ENCODE results near the gene TTC33.
A peak's percentile ranks its signal among the peaks of the same experiment; 100 is the strongest.
"Not testable (repeated sequence)": the region's sequence is repeated elsewhere in the genome, so short reads cannot be mapped to it uniquely, and the experiment has no call there.

Gene TTC33

DNA sequence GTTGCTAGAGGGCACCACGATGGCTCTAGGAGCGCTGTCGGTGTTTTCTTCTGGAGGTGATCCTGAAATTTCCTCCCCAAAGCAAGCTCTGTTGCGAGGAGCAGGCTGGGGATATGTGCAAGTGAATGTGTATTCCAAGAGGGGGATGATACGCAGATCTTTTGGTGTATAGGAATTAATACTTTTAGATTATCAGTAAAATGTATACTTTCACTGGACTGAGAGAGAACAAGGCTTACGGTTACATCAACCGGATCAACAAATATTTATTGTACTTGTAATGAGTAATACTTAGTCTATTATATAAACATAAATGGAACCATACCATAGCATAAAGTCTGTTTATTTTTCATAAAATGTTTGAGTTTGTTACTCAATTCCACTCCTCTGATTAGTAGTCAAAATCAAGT is 43.0 kb upstream of the TTC33 start:
- TF ChIP-seq, protein P1, sequence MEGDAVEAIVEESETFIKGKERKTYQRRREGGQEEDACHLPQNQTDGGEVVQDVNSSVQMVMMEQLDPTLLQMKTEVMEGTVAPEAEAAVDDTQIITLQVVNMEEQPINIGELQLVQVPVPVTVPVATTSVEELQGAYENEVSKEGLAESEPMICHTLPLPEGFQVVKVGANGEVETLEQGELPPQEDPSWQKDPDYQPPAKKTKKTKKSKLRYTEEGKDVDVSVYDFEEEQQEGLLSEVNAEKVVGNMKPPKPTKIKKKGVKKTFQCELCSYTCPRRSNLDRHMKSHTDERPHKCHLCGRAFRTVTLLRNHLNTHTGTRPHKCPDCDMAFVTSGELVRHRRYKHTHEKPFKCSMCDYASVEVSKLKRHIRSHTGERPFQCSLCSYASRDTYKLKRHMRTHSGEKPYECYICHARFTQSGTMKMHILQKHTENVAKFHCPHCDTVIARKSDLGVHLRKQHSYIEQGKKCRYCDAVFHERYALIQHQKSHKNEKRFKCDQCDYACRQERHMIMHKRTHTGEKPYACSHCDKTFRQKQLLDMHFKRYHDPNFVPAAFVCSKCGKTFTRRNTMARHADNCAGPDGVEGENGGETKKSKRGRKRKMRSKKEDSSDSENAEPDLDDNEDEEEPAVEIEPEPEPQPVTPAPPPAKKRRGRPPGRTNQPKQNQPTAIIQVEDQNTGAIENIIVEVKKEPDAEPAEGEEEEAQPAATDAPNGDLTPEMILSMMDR (IDR thresholded peaks at IDR 0.05; ENCODE audit: low read depth, low read length) = no peak
- TF ChIP-seq EZH2phosphoT487 (IDR thresholded peaks at IDR 0.05; ENCODE audit: low read depth) = no peak
- Histone ChIP-seq H3K27ac (ENCODE audit: low read length) (no peak overlapping the region), H3K9me3 (ENCODE audit: insufficient read depth, low read length) (no peaks in the 10 kb centered on the region), H2AFZ (ENCODE audit: low read depth, low read length) (peak overlapping the region; percentile 100), H4K20me1 (ENCODE audit: insufficient read depth, low read length) (peaks cover 6% of the 10 kb centered on the region; the same call in 1 of the 2 replicates), H3K4me3 (ENCODE audit: low read length) (peak overlapping the region; percentile 96), H3K4me2 (ENCODE audit: low read length) (peak overlapping the region; percentile 76), H3K9ac (ENCODE audit: low read length) (peak overlapping the region; percentile 83), H3K4me1 (ENCODE audit: low read length) (peaks cover 12% of the 10 kb centered on the region), H3K79me2 (ENCODE audit: low read length) (peaks cover 37% of the 10 kb centered on the region), H3K36me3 (replicated peaks; ENCODE audit: low read depth, low read length) (no peaks in the 10 kb centered on the region), H3K27me3 (ENCODE audit: low read depth, low read length) (no peaks in the 10 kb centered on the region)

DNA sequence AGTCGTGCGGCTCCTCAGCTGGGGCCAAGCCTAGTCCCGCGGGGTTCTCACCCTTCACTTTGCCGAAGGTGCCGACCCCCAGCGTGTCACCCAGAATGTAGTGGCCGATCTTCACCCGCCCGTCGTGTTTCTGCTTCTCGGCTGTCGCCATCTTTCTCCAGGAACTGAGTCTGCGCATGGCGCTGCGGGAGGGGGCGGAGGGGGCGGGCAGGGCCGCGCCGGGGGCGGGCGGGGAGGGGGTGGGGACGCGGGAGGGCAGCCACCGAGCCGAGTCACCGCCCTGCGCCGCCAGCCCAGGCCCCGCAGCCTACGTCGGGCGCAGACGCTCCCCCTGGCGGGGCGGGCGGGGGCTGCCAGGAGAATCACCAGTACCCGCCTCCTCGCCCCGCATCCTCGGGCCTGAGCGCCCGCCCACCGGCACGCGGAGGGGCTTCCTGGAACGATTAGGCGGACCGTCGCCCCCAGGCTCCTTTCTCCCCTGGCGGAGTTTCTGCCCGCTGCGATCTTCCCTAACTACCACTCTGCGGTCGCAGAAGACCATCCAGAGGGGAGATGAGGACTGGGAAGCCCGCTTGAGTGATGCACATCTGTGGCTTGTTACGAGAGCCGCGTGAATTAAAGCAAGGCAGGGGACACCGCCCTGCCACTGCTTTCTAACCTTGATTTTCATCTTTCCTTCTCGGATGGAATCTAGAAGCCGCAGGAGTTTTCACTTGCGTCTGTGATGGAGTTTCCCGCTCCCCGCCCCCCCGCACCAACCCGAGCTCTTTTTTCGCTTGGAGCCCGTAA is 42.4 kb upstream of the TTC33 start, which contains the start of gene PRKAA1:
TSS of gene PRKAA1 (minus strand) at position 363 of the 789 bp plus-strand sequence. CDS start at position 178, 185 bp downstream.
- Histone ChIP-seq H3K36me3 (replicated peaks; ENCODE audit: low read depth, low read length) (no peaks in the 10 kb centered on the region), H2AFZ (ENCODE audit: low read depth, low read length) (peak within 1 kb of the TSS; percentile 100), H3K27ac (ENCODE audit: low read length) (peak within 1 kb of the TSS; percentile 63), H3K4me2 (ENCODE audit: low read length) (peak within 1 kb of the TSS; percentile 94), H3K4me1 (ENCODE audit: low read length) (peaks cover 12% of the 10 kb centered on the region), H3K27me3 (ENCODE audit: low read depth, low read length) (no peaks in the 10 kb centered on the region), H3K9ac (ENCODE audit: low read length) (peak within 1 kb of the TSS; percentile 83), H4K20me1 (ENCODE audit: insufficient read depth, low read length) (peaks cover 6% of the 10 kb centered on the region; the same call in 1 of the 2 replicates), H3K4me3 (ENCODE audit: low read length) (peak within 1 kb of the TSS; percentile 96), H3K9me3 (ENCODE audit: insufficient read depth, low read length) (no peaks in the 10 kb centered on the region), H3K79me2 (ENCODE audit: low read length) (peaks cover 43% of the 10 kb centered on the region)
- TF ChIP-seq, protein P1 (IDR thresholded peaks at IDR 0.05; ENCODE audit: low read depth, low read length) = peak; percentile 24; the same call in 1 of the 2 replicates
- no peak for TF ChIP-seq EZH2phosphoT487 (IDR thresholded peaks at IDR 0.05; ENCODE audit: low read depth)

DNA sequence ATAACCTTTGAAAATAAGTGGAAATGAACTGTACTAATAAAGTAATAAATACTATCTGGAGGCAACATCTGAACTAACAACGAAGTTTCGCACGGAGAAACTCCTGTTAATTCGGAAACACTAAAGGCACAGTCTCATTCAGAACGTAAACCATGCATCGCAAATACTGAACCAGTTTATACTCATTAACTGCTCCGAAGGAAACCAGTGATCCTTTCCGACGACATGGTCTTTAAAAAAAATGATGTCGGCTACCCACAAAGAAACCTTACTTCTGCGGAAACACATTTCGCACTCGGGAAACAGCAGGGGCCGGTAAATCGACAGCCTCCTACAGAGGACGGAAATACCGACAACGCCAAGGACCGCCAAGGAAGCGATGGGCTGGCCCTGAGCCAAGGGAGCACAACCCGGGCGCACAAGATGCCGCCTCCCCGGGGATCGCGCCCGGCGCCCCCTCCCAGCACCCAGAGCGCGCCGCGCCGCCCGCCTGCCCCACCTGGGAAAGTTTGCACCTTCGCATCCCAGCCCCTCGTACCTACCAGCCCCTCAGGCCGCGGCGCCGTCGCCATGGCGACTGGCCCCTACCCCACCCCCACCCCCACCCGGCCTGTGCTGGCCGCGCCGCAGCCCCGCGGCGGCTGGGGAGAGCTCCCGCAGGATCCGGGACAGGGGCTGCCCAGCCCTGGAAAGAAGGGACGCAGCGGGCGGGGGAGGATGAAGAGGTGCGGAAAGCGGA is 41.7 kb upstream of the TTC33 start:
- Histone ChIP-seq H3K9me3 (ENCODE audit: insufficient read depth, low read length) (no peaks in the 10 kb centered on the region), H3K9ac (ENCODE audit: low read length) (peak overlapping the region; percentile 74), H3K79me2 (ENCODE audit: low read length) (peaks cover 49% of the 10 kb centered on the region), H2AFZ (ENCODE audit: low read depth, low read length) (peak overlapping the region; percentile 58; the same call in 1 of the 2 replicates), H3K36me3 (replicated peaks; ENCODE audit: low read depth, low read length) (no peaks in the 10 kb centered on the region), H3K27me3 (ENCODE audit: low read depth, low read length) (no peaks in the 10 kb centered on the region), H3K27ac (ENCODE audit: low read length) (peak overlapping the region; percentile 63), H4K20me1 (ENCODE audit: insufficient read depth, low read length) (peaks cover 9% of the 10 kb centered on the region; the same call in 1 of the 2 replicates), H3K4me1 (ENCODE audit: low read length) (peaks cover 12% of the 10 kb centered on the region), H3K4me3 (ENCODE audit: low read length) (peak overlapping the region; percentile 90), H3K4me2 (ENCODE audit: low read length) (peak overlapping the region; percentile 94)
- no peak for TF ChIP-seq EZH2phosphoT487 (IDR thresholded peaks at IDR 0.05; ENCODE audit: low read depth)
- TF ChIP-seq, protein P1 (IDR thresholded peaks at IDR 0.05; ENCODE audit: low read depth, low read length) = no peak

DNA sequence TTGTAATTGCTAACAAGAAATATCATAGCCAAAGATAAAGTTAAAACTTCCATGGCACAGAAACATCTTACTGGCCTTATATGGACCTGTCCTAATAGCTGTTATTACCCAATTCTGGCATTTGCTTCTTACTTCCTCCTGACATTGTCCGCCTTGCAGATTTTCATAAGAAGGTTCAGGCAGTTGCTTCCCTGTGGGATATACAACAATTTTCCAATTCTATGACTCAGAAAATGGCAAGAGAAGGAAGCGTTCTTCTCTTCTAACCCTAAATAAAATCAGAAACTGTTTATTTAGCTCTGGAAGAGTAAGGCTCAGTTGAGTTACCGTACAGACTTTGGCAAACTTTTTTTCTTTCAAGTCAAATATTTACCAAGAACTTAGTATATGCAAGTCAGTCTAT is 40.7 kb upstream of the TTC33 start:
- Histone ChIP-seq H3K79me2 (ENCODE audit: low read length) (peaks cover 59% of the 10 kb centered on the region), H2AFZ (ENCODE audit: low read depth, low read length) (no peak overlapping the region), H3K27me3 (ENCODE audit: low read depth, low read length) (no peaks in the 10 kb centered on the region), H3K36me3 (replicated peaks; ENCODE audit: low read depth, low read length) (no peaks in the 10 kb centered on the region), H3K4me2 (ENCODE audit: low read length) (peak overlapping the region; percentile 94), H3K4me3 (ENCODE audit: low read length) (peak overlapping the region; percentile 90), H3K27ac (ENCODE audit: low read length) (no peak overlapping the region), H3K4me1 (ENCODE audit: low read length) (peaks cover 16% of the 10 kb centered on the region), H4K20me1 (ENCODE audit: insufficient read depth, low read length) (peaks cover 9% of the 10 kb centered on the region; the same call in 1 of the 2 replicates), H3K9ac (ENCODE audit: low read length) (peak overlapping the region; percentile 74), H3K9me3 (ENCODE audit: insufficient read depth, low read length) (no peaks in the 10 kb centered on the region)
- TF ChIP-seq EZH2phosphoT487 (IDR thresholded peaks at IDR 0.05; ENCODE audit: low read depth) = no peak
- TF ChIP-seq, protein P1 (IDR thresholded peaks at IDR 0.05; ENCODE audit: low read depth, low read length) = no peak

DNA sequence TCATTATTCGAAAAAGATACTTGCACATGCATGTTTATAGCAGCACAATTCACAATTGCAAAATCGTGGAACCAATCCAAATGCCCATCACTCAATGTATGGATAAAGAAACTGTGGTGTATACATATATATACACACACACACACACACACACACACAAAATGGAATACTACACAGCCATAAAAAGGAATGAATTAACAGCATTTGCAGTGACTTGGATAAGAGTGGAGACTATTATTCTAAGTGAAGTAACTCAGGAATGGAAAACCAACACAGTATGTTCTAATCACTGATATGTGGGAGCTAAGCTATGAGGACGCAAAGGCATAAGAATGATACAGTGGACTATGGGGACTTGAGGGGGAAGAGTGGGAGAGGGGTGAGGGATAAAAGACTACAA is 39.1 kb upstream of the TTC33 start:
- not testable (repeated sequence) for H3K4me3 ChIP-seq (ENCODE audit: low read length); H4K20me1 ChIP-seq (ENCODE audit: insufficient read depth, low read length); H3K36me3 ChIP-seq (replicated peaks; ENCODE audit: low read depth, low read length); H3K9me3 ChIP-seq (ENCODE audit: insufficient read depth, low read length); H3K27ac ChIP-seq (ENCODE audit: low read length); H3K4me2 ChIP-seq (ENCODE audit: low read length); H3K9ac ChIP-seq (ENCODE audit: low read length); H2AFZ ChIP-seq (ENCODE audit: low read depth, low read length); H3K27me3 ChIP-seq (ENCODE audit: low read depth, low read length)
- H3K4me1 ChIP-seq (ENCODE audit: low read length) = peaks cover 21% of the 10 kb centered on the region
- peaks cover 73% of the 10 kb centered on the region for H3K79me2 ChIP-seq (ENCODE audit: low read length)

All from OCI-LY3 (cell line).